H1 (cell line): ENCODE results near the gene ADH1A. TPM values are rescaled to one million over a fixed set of nuclear protein-coding genes. Genes with fewer than 3 reads are reported as not detected.

ENCODE experiments used
- CTCF ChIA-PET: fragments of 300-600 bp; sonication (Branson Sonifier 250); formaldehyde crosslinking; loops from one replicate; lab custom pipeline; 2021; ENCODE audit not compliant: partially characterized antibody; lab: Charles Lee
- POLR2A ChIA-PET: fragments of 300-600 bp; sonication (Branson Sonifier 250); formaldehyde crosslinking; loops from one replicate; lab custom pipeline; 2021; ENCODE audit warnings: inconsistent platforms; ENCODE audit not compliant: partially characterized antibody; lab: Charles Lee
- DNase-seq, 2 experiments: peaks; one replicate each; pipeline versions ENCODE4 v3.0.0 to v3.0.0-alpha.2; 2010 to 2022; ENCODE audit warnings: low spot score in 2 of 2, low read depth in 1 of 2, mixed read lengths in 1 of 2
- FAIRE-seq: peaks from 2 replicates; lab custom pipeline; 2011; peaks lifted over from hg19 to GRCh38; lab: Jason Lieb, UNC
- H2AFZ ChIP-seq: 2 replicates; pipeline ENCODE4 v1.8.1; 2012; ENCODE audit warnings: low read length, inconsistent platforms
- H2AK5ac ChIP-seq: 2 replicates; pipeline ENCODE4 v1.6.1; 2013; ENCODE audit warnings: low read depth, low read length
- H2BK120ac ChIP-seq: replicated peaks from 2 replicates; pipeline ENCODE3; 2013; ENCODE audit warnings: low read depth, low read length, inconsistent platforms
- H2BK12ac ChIP-seq: 2 replicates; pipeline ENCODE4 v1.6.1; 2013; ENCODE audit warnings: low read depth, low read length
- H2BK15ac ChIP-seq: 2 replicates; pipeline ENCODE4 v1.6.1; 2013; ENCODE audit warnings: low read length
- H2BK20ac ChIP-seq: 2 replicates; pipeline ENCODE4 v1.6.1; 2013; ENCODE audit warnings: low read length
- H2BK5ac ChIP-seq: 2 replicates; pipeline ENCODE4 v1.6.1; 2013; ENCODE audit warnings: low read depth, low read length
- H3K14ac ChIP-seq: 2 replicates; pipeline ENCODE4 v1.6.1; 2013; ENCODE audit warnings: inconsistent platforms; ENCODE audit not compliant: insufficient read length
- H3K18ac ChIP-seq: 2 replicates; pipeline ENCODE4 v1.6.1; 2013; ENCODE audit warnings: low read length; ENCODE audit errors: extremely low read depth
- H3K23ac ChIP-seq: 2 replicates; pipeline ENCODE4 v1.6.1; 2013; ENCODE audit warnings: inconsistent platforms; ENCODE audit not compliant: insufficient read length
- H3K23me2 ChIP-seq: 2 replicates; pipeline ENCODE4 v1.6.1; 2013; ENCODE audit warnings: low read depth, low read length
- H3K27ac ChIP-seq: 2 replicates; pipeline ENCODE4 v1.6.1; 2011; ENCODE audit warnings: low read depth, low read length, inconsistent platforms
- H3K27me3 ChIP-seq, 4 experiments: replicated peaks in 1 of 4; 1 replicate in 1 of 4; 2 replicates in 3 of 4; pipeline versions ENCODE4 v1.6.1 to v1.8.1; 2011 to 2013; ENCODE audit warnings: low read length in 3 of 4, mild to moderate bottlenecking in 3 of 4, inconsistent platforms in 2 of 4, mixed read lengths in 2 of 4, moderate library complexity in 1 of 4; ENCODE audit not compliant: control insufficient read depth in 3 of 4, insufficient read depth in 3 of 4; ENCODE audit errors: extremely low read depth in 1 of 4
- H3K36me3 ChIP-seq, 4 experiments: 2 replicates each; pipeline versions ENCODE4 v1.6.1 to v1.8.1; 2011 to 2013; ENCODE audit warnings: mild to moderate bottlenecking in 4 of 4, low read length in 3 of 4, moderate library complexity in 2 of 4, control low read depth in 1 of 4, inconsistent platforms in 1 of 4; ENCODE audit not compliant: insufficient read depth in 4 of 4, control insufficient read depth in 2 of 4
- H3K4ac ChIP-seq: replicated peaks from 2 replicates; pipeline ENCODE3; 2013; ENCODE audit warnings: low read length, low read depth, mixed read lengths, inconsistent platforms; ENCODE audit not compliant: insufficient read length
- H3K4me1 ChIP-seq, 4 experiments: replicated peaks in 1 of 4; 1 replicate in 1 of 4; 2 replicates in 3 of 4; pipeline versions ENCODE4 v1.6.1 to v1.8.1; 2011 to 2013; ENCODE audit warnings: low read length in 3 of 4, inconsistent platforms in 2 of 4, mixed read lengths in 1 of 4; ENCODE audit not compliant: insufficient read depth in 4 of 4, control insufficient read depth in 3 of 4
- H3K4me2 ChIP-seq, 2 experiments: 2 replicates each; pipeline versions ENCODE4 v1.6.1 to v1.8.1; 2011 to 2013; ENCODE audit warnings: low read depth in 2 of 2, low read length in 2 of 2, control low read depth in 1 of 2, inconsistent platforms in 1 of 2, mild to moderate bottlenecking in 1 of 2; ENCODE audit not compliant: insufficient read depth in 1 of 2
- H3K4me3 ChIP-seq, 4 experiments: fragments of 200-600, 300-600 bp in 1 of 4; sonication (generic), shearing (Covaris generic), sonication (Bioruptor Twin) in 1 of 4; 2 replicates each; pipeline versions ENCODE4 v1.5.1 to v1.8.1; 2011 to 2016; ENCODE audit warnings: low read length in 4 of 4, low read depth in 3 of 4, control low read depth in 2 of 4, inconsistent platforms in 2 of 4, mild to moderate bottlenecking in 2 of 4, mixed read lengths in 1 of 4, moderate library complexity in 1 of 4; ENCODE audit not compliant: insufficient read depth in 2 of 4; ENCODE audit errors: extremely low read depth in 1 of 4
- H3K56ac ChIP-seq: replicated peaks from 2 replicates; pipeline ENCODE3; 2013; ENCODE audit warnings: low read depth, mild to moderate bottlenecking, mixed read lengths, low read length, inconsistent platforms; ENCODE audit not compliant: insufficient read length
- H3K79me1 ChIP-seq: 2 replicates; pipeline ENCODE4 v1.6.1; 2013; ENCODE audit warnings: low read depth, low read length, control low read depth
- H3K79me2 ChIP-seq, 2 experiments: 2 replicates each; pipeline versions ENCODE4 v1.6.1 to v1.8.1; 2012 to 2013; ENCODE audit warnings: low read length in 2 of 2, mild to moderate bottlenecking in 2 of 2, inconsistent platforms in 1 of 2; ENCODE audit not compliant: insufficient read depth in 2 of 2, control insufficient read depth in 1 of 2
- H3K9ac ChIP-seq, 4 experiments: replicated peaks in 1 of 4; 1 replicate in 1 of 4; 2 replicates in 3 of 4; pipeline versions ENCODE4 v1.6.1 to v1.8.1; 2011 to 2013; ENCODE audit warnings: low read depth in 3 of 4, low read length in 3 of 4, control low read depth in 2 of 4, mild to moderate bottlenecking in 2 of 4, moderate library complexity in 2 of 4, inconsistent platforms in 1 of 4; ENCODE audit errors: extremely low read depth in 1 of 4
- H3K9me3 ChIP-seq, 2 experiments: 2 replicates each; pipeline versions ENCODE4 v1.6.1 to v1.8.1; 2012 to 2013; ENCODE audit warnings: mild to moderate bottlenecking in 2 of 2, moderate library complexity in 2 of 2, control low read depth in 1 of 2, inconsistent platforms in 1 of 2, low read depth in 1 of 2, low read length in 1 of 2, mixed read lengths in 1 of 2; ENCODE audit not compliant: insufficient read depth in 2 of 2
- H4K20me1 ChIP-seq, 2 experiments: replicated peaks in 1 of 2; 2 replicates each; pipeline versions ENCODE3 to v1.8.1; 2011 to 2013; ENCODE audit warnings: inconsistent platforms in 2 of 2, low read length in 2 of 2, mild to moderate bottlenecking in 1 of 2; ENCODE audit not compliant: insufficient read depth in 2 of 2, control insufficient read depth in 1 of 2
- H4K5ac ChIP-seq: 2 replicates; pipeline ENCODE4 v1.6.1; 2013; ENCODE audit warnings: low read length, low read depth, mixed read lengths, inconsistent platforms; ENCODE audit not compliant: insufficient read length
- H4K8ac ChIP-seq: 2 replicates; pipeline ENCODE4 v1.8.0; 2013; ENCODE audit warnings: mild to moderate bottlenecking, moderate library complexity, low read length, inconsistent platforms; ENCODE audit not compliant: insufficient read depth; ENCODE audit errors: extremely low read depth
- H4K91ac ChIP-seq: replicated peaks from 2 replicates; pipeline ENCODE3; 2013; ENCODE audit warnings: low read length, mixed read lengths, inconsistent platforms; ENCODE audit not compliant: insufficient read length
- BACH1 ChIP-seq: IDR thresholded peaks from 2 replicates; pipeline ENCODE4 v1.6.1; 2012; ENCODE audit warnings: low read length, improper control_type of control experiment
- BRCA1 ChIP-seq: IDR thresholded peaks from 2 replicates; pipeline ENCODE4 v1.6.1; 2012; ENCODE audit warnings: low read depth, low read length, improper control_type of control experiment
- GABPA ChIP-seq: IDR thresholded peaks from 2 replicates; pipeline ENCODE4 v1.6.1; 2011; ENCODE audit warnings: mild to moderate bottlenecking, low read length, moderate library complexity, borderline replicate concordance; ENCODE audit not compliant: insufficient read depth
- GTF2F1 ChIP-seq: IDR thresholded peaks from 2 replicates; pipeline ENCODE4 v1.6.1; 2012; ENCODE audit warnings: low read depth, low read length, improper control_type of control experiment, borderline replicate concordance
- MAFK ChIP-seq: IDR thresholded peaks from 2 replicates; pipeline ENCODE4 v1.6.1; 2012; ENCODE audit warnings: low read depth, mild to moderate bottlenecking, improper control_type of control experiment, low read length
- MAX ChIP-seq: IDR thresholded peaks from 2 replicates; pipeline ENCODE4 v1.6.1; 2012; ENCODE audit warnings: inconsistent platforms
- NANOG ChIP-seq: IDR thresholded peaks from 2 replicates; pipeline ENCODE4 v1.6.1; 2011; ENCODE audit warnings: low read length, low read depth, mild to moderate bottlenecking, inconsistent platforms; ENCODE audit not compliant: insufficient read depth, poor library complexity, severe bottlenecking
- POU5F1 ChIP-seq: IDR thresholded peaks from 2 replicates; pipeline ENCODE4 v1.6.1; 2011; ENCODE audit warnings: low read depth, mild to moderate bottlenecking, low read length, moderate library complexity
- RAD21 ChIP-seq, 2 experiments: IDR thresholded peaks in 1 of 2; conservative IDR thresholded peaks in 1 of 2; 2 replicates each; pipeline ENCODE4 v1.6.1; 2011; ENCODE audit warnings: low read depth in 2 of 2, low read length in 2 of 2, improper control_type of control experiment in 1 of 2, inconsistent platforms in 1 of 2, mild to moderate bottlenecking in 1 of 2, moderate library complexity in 1 of 2
- RFX5 ChIP-seq: IDR thresholded peaks from 2 replicates; pipeline ENCODE4 v1.6.1; 2011; ENCODE audit warnings: low read depth, low read length, improper control_type of control experiment, borderline replicate concordance
- TEAD4 ChIP-seq: IDR thresholded peaks from 2 replicates; pipeline ENCODE4 v1.6.1; 2012; ENCODE audit warnings: low read depth, low read length, inconsistent platforms, mixed read lengths
- YY1 ChIP-seq: IDR thresholded peaks from 2 replicates; pipeline ENCODE4 v1.6.1; 2011; ENCODE audit warnings: low read depth, mild to moderate bottlenecking, low read length
- WGBS, 2 experiments: shearing (Covaris generic) in 1 of 2; methylation state at CpG; one replicate each; pipeline versions ENCODE4 v1.1.6 to v1.1.7; 2013 to 2015; ENCODE audit warnings: low lambda C conversion rate in 2 of 2, mixed read lengths in 2 of 2, inconsistent platforms in 1 of 2, low coverage in 1 of 2, missing lambda C conversion rate in 1 of 2; ENCODE audit not compliant: insufficient replicate concordance in 2 of 2, insufficient coverage in 1 of 2, insufficient read length in 1 of 2; ENCODE audit errors: extremely low coverage in 1 of 2, missing lambda C conversion rate in 1 of 2; 5-methylcytosine and 5-hydroxymethylcytosine counted together
- polyA plus RNA-seq, 7 experiments: library from polyadenylated mRNA; depleted of rRNA in 3 of 7; stranded (reverse) in 5 of 7; unstranded in 2 of 7; fragments of >200 nt in 5 of 7; fragments of 200-250 nt in 2 of 7; gene quantifications; 1 replicate in 5 of 7; 2 replicates in 1 of 7; 4 replicates in 1 of 7; pipeline versions ENCODE4 v1.2.1 to v1.2.3, GENCODE V29; 2011 to 2013; ENCODE audit warnings: missing spikeins in 2 of 7, mixed read lengths in 2 of 7
- total RNA-seq: library from RNA; stranded (reverse); fragmentation: NEBNext Ultra II Directional; extraction: Animal tissue kit (Norgen Biotek cat#: 25700); gene quantifications from 2 replicates; pipeline ENCODE4 v1.2.1, GENCODE V29; 2021
- TF ChIP-seq, protein P1 (sequence below): IDR thresholded peaks from 2 replicates; pipeline ENCODE4 v1.6.1; 2011; ENCODE audit warnings: low read length, improper control_type of control experiment

The ADH1A gene
- total and polyA plus RNA-seq, 2 of the 8 experiments (the other 6 are each of a cell fraction or from before 2014, with no cell fraction given) = not detected

DNA sequence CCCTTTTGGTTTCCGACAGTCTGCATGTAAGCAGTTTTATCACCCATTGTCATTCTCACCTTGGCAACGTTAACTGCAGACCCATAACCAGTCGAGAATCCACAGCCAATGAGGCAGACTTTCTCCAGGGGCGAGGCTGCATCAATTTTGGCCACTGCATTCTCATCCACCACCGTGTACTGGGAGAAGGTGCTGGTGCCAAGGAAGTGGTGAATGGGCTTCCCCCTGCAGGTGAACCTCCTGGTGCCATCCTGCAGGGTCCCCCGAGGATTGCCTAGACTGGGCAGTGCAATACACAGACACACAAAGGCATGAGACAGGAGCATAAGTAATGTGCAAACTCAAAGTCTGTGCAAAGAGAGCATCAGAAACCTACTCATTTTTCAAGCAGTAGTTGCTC, 25.1 kb upstream of the ADH1A start:
- DNase-seq = no peak
- Histone ChIP-seq H3K56ac (no peak overlapping the region), H3K14ac (no peak overlapping the region), H3K36me3 (no peaks in the 10 kb centered on the region), H2BK15ac (no peak overlapping the region), H2BK12ac (no peak overlapping the region), H3K4me2 (no peak overlapping the region), H3K79me2 (no peaks in the 10 kb centered on the region), H2AFZ (no peak overlapping the region), H3K9me3 (no peaks in the 10 kb centered on the region), H2BK120ac (no peak overlapping the region), H2BK5ac (no peak overlapping the region), H3K4ac (no peak overlapping the region), H4K20me1 (no peaks in the 10 kb centered on the region), H2BK20ac (no peak overlapping the region), H3K27me3 (no peaks in the 10 kb centered on the region), H3K23me2 (no peaks in the 10 kb centered on the region), H3K4me3 (no peak overlapping the region), H2AK5ac (no peak overlapping the region), H3K4me1 (no peaks in the 10 kb centered on the region; a peak in 1 of 7 replicates), H3K9ac (no peak overlapping the region), H4K91ac (no peak overlapping the region), H3K23ac (no peak overlapping the region), H4K5ac (no peak overlapping the region), H3K18ac (no peak overlapping the region), H4K8ac (no peak overlapping the region), H3K27ac (no peak overlapping the region), H3K79me1 (no peaks in the 10 kb centered on the region)
- WGBS, 2 experiments = 85% methylated on average over 6 of the region's 6 CpGs; no CpG with 5 or more reads in 1 of the 2 experiments
- CTCF ChIA-PET = no interaction called here
- no peak for FAIRE-seq
- no peak for TF ChIP-seq MAFK
- TF ChIP-seq, protein P1, sequence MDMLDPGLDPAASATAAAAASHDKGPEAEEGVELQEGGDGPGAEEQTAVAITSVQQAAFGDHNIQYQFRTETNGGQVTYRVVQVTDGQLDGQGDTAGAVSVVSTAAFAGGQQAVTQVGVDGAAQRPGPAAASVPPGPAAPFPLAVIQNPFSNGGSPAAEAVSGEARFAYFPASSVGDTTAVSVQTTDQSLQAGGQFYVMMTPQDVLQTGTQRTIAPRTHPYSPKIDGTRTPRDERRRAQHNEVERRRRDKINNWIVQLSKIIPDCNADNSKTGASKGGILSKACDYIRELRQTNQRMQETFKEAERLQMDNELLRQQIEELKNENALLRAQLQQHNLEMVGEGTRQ = no peak
- TF ChIP-seq GABPA = no peak
- no peak for TF ChIP-seq RFX5
- TF ChIP-seq MAX = no peak
- TF ChIP-seq NANOG = no peak
- TF ChIP-seq BRCA1 = no peak
- no peak for TF ChIP-seq POU5F1
- no peak for TF ChIP-seq TEAD4
- TF ChIP-seq RAD21 (IDR thresholded peaks at IDR 0.05 in 1 of 2, conservative IDR thresholded peaks at IDR 0.05 in 1 of 2; ENCODE audit: low read depth in 2 of 2, low read length in 2 of 2) = no peak
- no peak for TF ChIP-seq GTF2F1
- no peak for TF ChIP-seq BACH1
- no peak for TF ChIP-seq YY1
- POLR2A ChIA-PET = no interaction called here
